GM12801 (cell line): ENCODE data around the gene LZTFL1.

Experiments used
- TF ChIP-seq, protein P1 (sequence below): IDR thresholded peaks from one replicate; pipeline ENCODE4 v1.5.1; 2011; ENCODE audit warnings: control low read depth; ENCODE audit not compliant: insufficient read length; ENCODE audit errors: extremely low read depth

The LZTFL1 gene, protein sequence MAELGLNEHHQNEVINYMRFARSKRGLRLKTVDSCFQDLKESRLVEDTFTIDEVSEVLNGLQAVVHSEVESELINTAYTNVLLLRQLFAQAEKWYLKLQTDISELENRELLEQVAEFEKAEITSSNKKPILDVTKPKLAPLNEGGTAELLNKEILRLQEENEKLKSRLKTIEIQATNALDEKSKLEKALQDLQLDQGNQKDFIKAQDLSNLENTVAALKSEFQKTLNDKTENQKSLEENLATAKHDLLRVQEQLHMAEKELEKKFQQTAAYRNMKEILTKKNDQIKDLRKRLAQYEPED

DNA sequence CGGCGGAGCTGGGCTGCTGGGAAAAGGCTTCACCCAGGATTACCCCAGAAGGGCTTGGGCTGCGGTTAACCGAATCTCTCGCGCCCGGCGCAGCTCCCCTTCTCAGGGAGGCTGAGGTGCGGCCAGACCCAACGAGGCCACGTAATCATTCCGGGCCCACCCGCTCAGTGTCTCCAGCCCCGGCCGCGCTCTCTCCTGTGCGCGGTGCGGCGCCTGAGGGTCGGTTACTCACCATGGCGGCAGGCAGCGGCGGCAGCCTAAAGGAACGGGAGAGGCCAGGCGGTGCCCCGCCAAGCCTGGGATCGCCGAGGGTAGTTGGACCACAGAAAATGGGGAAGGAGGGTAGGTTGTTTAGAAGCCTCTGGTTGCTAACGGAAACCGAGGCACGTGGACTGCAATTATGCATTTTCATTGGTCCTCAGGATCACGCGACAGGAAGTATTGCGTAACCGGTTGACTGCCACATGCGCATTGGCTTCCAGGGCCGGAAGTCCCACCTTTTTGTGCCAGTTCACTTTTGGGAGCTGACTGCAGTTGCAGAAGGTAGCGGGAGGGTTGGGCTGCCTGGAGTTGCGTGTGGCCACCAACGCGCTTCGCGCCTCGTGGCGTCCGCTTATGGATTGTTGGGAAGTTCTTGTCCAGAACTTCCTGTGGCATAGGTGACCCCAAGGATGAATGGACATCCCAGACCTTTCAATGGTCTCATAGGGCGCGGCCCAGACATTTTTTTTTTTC lies at the start of gene LZTFL1:
LZTFL1 (minus strand) TSS at position 363 of the 735 bp plus-strand sequence; CDS start at position 235, 128 bp downstream.
- TF ChIP-seq, protein P1, sequence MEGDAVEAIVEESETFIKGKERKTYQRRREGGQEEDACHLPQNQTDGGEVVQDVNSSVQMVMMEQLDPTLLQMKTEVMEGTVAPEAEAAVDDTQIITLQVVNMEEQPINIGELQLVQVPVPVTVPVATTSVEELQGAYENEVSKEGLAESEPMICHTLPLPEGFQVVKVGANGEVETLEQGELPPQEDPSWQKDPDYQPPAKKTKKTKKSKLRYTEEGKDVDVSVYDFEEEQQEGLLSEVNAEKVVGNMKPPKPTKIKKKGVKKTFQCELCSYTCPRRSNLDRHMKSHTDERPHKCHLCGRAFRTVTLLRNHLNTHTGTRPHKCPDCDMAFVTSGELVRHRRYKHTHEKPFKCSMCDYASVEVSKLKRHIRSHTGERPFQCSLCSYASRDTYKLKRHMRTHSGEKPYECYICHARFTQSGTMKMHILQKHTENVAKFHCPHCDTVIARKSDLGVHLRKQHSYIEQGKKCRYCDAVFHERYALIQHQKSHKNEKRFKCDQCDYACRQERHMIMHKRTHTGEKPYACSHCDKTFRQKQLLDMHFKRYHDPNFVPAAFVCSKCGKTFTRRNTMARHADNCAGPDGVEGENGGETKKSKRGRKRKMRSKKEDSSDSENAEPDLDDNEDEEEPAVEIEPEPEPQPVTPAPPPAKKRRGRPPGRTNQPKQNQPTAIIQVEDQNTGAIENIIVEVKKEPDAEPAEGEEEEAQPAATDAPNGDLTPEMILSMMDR = no peak

DNA sequence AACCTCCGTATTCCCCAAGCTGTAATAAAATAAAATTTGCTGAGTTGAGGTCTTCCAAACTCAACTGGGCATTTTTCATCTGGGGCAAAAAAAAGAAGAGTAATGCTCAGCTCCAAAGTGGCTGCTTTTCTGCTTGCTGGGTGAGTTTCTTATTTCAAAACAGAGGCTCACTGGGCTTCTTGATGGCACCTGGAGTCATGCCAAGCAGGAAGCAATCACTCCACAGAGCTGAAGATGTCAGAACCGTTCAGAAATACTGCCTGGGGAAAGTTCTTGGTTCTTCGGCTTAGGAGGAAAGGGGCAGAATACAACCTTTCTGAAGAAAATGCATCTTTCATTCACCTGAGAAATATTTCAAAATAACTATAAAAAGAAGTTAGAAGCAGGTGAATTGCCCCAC lies 48.5 kb upstream of the LZTFL1 start:
- TF ChIP-seq, protein P1 = no peak

DNA sequence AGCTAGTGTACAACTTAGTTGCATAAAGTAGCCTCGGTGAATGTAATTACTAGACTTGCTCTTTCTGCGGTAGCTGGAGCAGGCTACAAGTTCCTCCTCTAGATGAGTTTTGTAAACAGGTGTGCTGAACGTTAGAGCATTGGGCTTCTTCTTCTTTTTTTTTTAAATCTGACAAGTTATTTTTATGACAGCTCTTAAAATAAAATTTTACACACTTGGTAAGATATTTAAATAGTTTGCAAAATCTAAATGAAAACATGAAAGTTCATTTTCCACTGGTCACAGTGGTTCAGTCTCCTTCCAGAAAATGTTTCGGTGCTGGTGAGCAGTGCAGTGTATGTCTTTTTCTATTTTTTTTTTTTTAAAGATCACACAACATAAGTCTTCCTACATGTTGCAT lies 47.4 kb upstream of the LZTFL1 start:
- TF ChIP-seq, protein P1 = no peak

DNA sequence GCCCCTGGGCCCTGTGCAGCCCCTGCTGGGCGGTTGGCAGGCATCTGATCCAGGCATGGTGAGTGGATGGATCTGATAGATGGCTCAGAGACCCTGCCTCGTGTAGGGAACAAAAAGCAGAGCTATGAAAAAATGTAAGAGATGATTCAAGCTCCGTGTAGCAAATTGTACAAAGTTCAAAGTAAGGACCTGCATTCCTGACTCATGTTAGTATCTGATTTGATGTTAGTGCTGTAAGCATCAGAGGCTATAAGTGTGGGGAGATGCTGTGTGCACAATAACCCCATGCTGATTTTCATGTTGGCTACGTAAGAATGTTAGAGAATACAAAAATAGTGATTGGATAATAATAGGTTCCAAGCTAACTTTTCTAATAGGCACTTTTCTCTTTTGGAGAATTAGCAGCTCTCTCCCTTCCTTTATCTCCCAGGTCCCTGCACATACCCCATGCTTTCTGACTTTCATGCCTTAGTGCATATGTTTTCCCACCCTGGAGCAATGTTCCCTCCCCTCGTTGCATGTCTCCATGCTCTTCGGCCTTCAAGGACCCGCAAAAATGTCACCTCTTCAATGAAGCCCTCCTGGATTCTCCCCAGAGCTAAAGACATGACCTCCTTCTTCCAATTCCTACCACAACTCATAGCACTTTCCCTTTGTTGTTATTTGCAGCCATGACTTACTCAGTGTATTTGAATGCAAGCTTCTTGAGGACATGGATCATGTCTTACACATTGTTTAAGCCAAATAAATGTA lies 46.0 kb upstream of the LZTFL1 start:
- TF ChIP-seq, protein P1 = no peak

DNA sequence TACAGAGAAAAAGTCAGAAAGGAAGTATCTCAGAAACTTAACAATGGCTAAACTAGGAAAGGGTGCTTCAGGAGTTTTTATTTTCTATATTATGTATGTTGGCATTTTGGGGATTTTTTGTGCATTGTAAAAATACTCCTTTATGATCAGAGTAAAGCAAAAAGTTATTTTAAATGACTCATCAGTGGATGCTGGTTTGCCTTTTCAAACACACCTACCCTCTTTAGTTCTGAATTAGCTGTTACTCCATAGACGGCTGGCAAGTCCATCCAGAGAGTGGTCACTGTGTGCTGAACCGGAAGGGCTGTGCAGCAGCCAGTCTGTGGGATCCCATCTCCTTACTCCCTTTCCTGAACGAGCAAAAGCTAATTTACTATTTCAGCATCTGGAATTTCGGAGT lies 45.4 kb upstream of the LZTFL1 start:
- TF ChIP-seq, protein P1 = no peak

DNA sequence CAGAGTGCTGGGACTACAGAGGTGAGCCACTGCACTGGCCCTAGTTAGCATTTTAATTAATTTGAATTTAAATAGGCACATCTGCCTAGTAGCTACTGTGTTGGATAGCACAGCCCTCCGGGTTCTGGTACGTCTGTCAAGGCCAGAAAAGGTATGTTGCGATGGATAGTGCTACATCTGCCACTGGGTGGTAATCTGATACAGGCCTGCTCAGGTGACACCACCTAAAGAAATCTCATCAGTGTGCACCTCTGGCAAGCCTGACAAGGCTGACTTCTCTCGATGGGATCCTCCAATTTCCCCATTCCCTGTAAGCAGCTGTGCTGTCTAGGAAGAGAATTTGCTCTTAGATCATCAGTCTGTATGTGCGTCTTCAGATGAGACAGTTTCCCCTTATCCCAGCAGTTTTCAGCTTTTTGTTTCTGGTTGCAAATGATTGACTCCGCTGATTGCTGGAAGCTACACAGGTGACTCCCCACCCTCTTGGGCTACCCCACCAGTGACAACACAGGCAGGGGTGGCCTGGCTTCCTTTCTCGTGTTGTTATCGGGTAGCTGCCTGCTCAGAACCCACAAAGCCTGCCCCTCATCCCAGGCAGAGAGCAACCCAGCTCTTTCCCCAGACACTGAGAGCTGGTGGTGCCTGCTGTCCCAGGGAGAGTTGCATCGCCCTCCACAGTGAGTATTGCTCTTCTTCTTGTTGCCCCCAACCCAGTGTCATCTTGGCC lies 44.2 kb upstream of the LZTFL1 start, which contains the start of gene CCR9:
CCR9 (plus strand) TSS at position 565 of the 727 bp plus-strand sequence. CDS start 8,391 bp downstream, outside the sequence.
- TF ChIP-seq, protein P1 = no peak
